Stimulated activated memory B cell treated with anti-CD40 and anti-IgM and Interleukin-4, amounts not matched to agents 10 μg/mL and 1 μg/mL and 100 μg/mL, for 72 hours (primary cell): ENCODE results near the gene ADAMTS18.

ENCODE experiments used
- ATAC-seq: fragments of 150-1000 bp; cut with Tn5 transposase; 2 replicates; pipeline ENCODE4 v1.10.0; 2021
- H3K27ac Mint-ChIP-seq: one replicate; pipeline ENCODE4 v1.8.0; 2022; ENCODE audit warnings: mild to moderate bottlenecking, mixed read lengths
- H3K27me3 Mint-ChIP-seq: one replicate; pipeline ENCODE4 v1.8.0; 2022; ENCODE audit warnings: mixed read lengths
- H3K36me3 Mint-ChIP-seq: one replicate; pipeline ENCODE4 v1.8.0; 2022; ENCODE audit warnings: mixed read lengths
- H3K4me1 Mint-ChIP-seq: one replicate; pipeline ENCODE4 v1.8.0; 2022; ENCODE audit warnings: mixed read lengths
- H3K4me3 Mint-ChIP-seq: one replicate; pipeline ENCODE4 v1.8.0; 2022; ENCODE audit warnings: mild to moderate bottlenecking, moderate library complexity, mixed read lengths
- H3K9me3 Mint-ChIP-seq: one replicate; pipeline ENCODE4 v1.8.0; 2022; ENCODE audit warnings: mixed read lengths

ADAMTS18 gene

DNA sequence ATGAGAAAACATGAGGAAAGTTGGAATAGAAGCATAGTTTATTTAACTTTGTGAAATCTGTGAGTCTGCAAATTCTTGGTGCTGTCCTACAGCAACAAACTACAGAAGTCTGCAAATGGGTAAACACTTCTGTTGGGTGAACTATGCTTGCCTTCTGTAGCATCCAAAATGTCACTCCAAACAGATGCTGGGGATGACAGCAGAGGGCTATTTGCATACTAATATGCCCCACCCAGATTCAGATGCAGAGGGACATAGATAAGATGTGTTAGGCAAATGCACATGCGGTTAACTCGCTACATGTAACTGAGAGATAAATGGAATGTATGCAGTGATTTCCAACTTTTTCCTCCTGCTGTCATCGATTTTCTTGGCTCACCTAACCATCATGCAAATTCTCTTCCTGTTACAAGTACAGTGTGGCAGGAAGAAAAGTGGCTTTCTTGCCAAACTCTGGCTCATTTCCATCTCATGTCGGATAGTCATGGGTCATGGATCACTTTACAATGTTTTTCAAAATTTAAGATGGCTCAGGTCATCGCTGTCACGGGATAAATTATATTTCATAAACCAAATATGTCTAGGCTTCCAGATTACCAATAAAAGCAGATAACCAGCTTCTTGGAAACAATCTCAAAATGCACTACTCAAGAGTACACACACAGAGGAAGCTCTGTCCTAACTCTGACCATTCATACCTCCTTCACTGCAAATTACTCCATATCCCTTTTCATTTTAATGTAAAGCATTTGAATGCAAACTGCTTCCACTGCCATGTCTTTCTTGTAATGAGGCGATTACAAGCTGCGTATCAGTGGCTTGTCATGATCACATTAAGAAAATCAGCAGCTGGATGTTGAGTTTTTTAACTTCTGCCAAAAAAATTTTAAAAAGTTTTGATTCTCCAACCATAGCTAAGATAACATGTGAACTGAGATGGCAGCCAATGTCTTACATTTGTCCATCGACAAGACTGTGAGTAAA is 47.7 kb downstream of the ADAMTS18 start:
- no peaks in the 10 kb centered on the region for H3K36me3 Mint-ChIP-seq
- no peaks in the 10 kb centered on the region for H3K27me3 Mint-ChIP-seq
- no peak overlapping the region for H3K4me3 Mint-ChIP-seq
- no peak for ATAC-seq
- peaks cover 4% of the 10 kb centered on the region for H3K9me3 Mint-ChIP-seq
- H3K27ac Mint-ChIP-seq: no peak overlapping the region
- H3K4me1 Mint-ChIP-seq: no peaks in the 10 kb centered on the region

DNA sequence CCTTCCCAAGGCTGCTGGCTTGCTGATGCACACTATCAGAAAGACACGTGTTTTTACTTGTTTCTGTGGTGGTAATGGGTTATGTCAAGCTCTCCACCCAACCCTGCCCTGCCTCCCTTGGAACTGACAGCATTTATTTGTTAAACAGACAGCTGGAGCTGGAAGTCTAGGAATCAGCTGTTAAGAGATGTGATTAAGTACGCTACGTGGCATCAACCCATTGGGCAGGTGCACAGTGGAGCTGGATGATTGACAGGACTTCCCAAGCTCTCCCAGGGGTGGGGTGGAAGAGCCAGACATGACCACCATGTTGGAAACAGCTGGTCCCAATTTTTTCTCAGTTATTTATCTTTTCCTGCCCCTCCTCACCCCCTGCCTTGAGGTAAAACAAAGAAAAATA is 49.4 kb downstream of the ADAMTS18 start:
- no peak overlapping the region for H3K4me3 Mint-ChIP-seq
- no peaks in the 10 kb centered on the region for H3K27me3 Mint-ChIP-seq
- H3K36me3 Mint-ChIP-seq: no peaks in the 10 kb centered on the region
- H3K9me3 Mint-ChIP-seq: peaks cover 4% of the 10 kb centered on the region
- no peak for ATAC-seq
- no peak overlapping the region for H3K27ac Mint-ChIP-seq
- no peaks in the 10 kb centered on the region for H3K4me1 Mint-ChIP-seq

DNA sequence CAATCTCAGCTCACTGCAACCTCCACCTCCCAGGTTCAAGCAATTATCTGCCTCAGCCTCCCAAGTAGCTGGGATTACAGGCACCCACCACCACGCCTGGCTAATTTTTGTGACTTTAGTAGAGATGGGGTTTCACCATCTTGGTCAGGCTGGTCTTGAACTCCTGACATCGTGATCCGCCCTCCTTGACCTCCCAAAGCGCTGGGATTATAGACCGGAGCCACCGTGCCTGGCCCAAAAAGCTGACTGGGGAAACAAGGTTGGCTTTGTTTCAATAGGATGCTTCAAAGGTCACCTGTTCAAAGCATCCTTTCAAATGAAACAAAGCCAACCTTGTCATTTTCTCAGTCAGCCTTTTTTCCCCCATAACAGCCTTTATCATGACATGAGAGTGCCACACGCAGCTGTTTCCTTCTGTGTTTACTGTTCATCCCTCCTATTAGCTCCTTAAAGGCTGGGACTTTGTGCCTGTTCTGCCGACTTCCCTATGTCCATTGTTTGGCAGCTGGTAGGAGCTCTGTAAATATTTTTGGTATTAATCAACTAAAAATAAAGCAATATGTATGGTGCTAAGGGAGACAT is 51.1 kb downstream of the ADAMTS18 start:
- peaks cover 4% of the 10 kb centered on the region for H3K9me3 Mint-ChIP-seq
- H3K36me3 Mint-ChIP-seq: no peaks in the 10 kb centered on the region
- H3K4me1 Mint-ChIP-seq: no peaks in the 10 kb centered on the region
- no peak overlapping the region for H3K4me3 Mint-ChIP-seq
- no peak for ATAC-seq
- no peak overlapping the region for H3K27ac Mint-ChIP-seq
- no peaks in the 10 kb centered on the region for H3K27me3 Mint-ChIP-seq

DNA sequence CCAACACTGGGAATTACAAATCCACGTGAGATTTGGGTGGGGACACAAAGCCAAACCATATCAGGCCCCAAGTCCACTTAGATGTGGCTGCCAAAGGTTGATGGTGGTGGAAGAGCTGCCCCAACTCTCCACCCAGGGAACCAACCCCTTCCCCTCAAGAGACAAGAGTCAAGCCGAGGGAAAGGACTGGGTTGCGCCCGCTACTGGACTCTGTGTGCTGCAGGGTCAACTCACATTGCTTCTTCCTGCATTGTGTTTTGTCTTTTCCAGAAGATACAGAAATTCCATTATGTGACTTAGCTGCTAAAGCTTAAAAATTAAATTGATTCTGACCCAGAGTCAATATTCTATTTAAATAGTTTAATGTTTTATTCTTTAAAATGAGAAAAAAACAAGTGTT is 58.5 kb downstream of the ADAMTS18 start:
- Mint-ChIP-seq H3K36me3 (no peaks in the 10 kb centered on the region), H3K9me3 (peaks cover 5% of the 10 kb centered on the region), H3K4me3 (no peak overlapping the region), H3K27me3 (peaks cover 6% of the 10 kb centered on the region), H3K27ac (no peak overlapping the region), H3K4me1 (no peaks in the 10 kb centered on the region)
- no peak for ATAC-seq

DNA sequence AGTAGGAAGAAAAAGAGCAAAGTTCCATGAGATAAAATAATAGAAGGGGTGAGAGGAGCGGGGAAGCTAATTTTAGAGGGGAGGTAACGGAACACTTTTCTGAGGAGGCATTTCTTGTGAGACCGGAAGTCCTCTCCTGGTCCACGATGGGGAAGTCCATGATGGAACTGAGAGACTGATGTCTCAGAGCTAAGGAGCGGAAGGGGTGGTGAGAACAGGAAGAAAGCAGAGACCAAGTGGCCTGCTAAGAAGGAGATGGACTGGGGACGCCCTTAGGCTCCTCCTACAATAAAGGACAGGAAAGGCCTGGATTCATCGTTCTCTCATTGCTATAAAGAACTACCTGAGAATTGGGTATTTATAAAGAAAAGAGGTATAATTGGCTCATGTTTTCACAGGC is 59.4 kb downstream of the ADAMTS18 start:
- Mint-ChIP-seq H3K36me3 (no peaks in the 10 kb centered on the region), H3K9me3 (peaks cover 9% of the 10 kb centered on the region), H3K27ac (no peak overlapping the region), H3K4me1 (no peaks in the 10 kb centered on the region), H3K4me3 (no peak overlapping the region), H3K27me3 (peaks cover 14% of the 10 kb centered on the region)
- no peak for ATAC-seq

DNA sequence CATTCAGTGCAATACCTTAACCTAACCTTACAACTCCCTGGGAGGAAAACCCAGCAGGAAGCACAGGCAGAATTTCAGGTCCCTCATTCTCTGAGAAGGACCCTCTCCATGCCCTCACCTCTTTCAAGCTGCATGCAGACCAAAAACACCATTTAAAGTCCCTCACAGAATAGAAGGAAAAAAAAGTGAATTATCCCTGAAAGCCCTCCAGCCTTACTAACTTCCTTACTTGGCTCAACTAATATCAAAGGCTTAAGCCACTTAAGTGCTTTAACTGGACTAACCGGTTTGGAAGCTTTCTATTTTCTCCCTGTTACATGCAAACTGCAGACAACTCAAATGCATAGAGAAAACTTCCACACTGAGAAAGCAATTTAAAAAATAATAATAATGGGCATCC is 60.5 kb downstream of the ADAMTS18 start:
- Mint-ChIP-seq H3K27me3 (peaks cover 14% of the 10 kb centered on the region), H3K4me3 (no peak overlapping the region), H3K27ac (no peak overlapping the region), H3K4me1 (no peaks in the 10 kb centered on the region), H3K9me3 (peaks cover 9% of the 10 kb centered on the region), H3K36me3 (no peaks in the 10 kb centered on the region)
- no peak for ATAC-seq

DNA sequence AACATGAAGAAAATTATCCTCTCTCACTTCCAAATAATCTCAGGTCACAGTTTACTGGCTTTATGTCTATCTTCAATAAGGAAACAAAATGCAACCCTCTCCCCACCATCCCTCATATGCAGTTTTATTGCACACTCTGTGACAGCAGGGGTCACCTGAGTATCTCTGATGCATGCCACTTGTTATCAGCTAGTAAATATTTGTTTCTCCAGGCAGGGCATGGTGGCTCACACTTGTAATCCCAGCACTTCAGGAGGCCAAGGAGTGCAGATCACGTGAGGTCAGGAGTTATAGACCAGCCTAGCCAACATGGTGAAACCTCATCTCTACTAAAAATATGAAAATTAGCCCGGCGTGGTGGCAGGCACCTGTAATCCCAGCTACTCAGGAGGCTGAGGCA is 61.1 kb downstream of the ADAMTS18 start:
- H3K4me3 Mint-ChIP-seq: no peak overlapping the region
- H3K27ac Mint-ChIP-seq: no peak overlapping the region
- H3K4me1 Mint-ChIP-seq: no peaks in the 10 kb centered on the region
- peaks cover 9% of the 10 kb centered on the region for H3K9me3 Mint-ChIP-seq
- no peak for ATAC-seq
- no peaks in the 10 kb centered on the region for H3K36me3 Mint-ChIP-seq
- peaks cover 14% of the 10 kb centered on the region for H3K27me3 Mint-ChIP-seq

DNA sequence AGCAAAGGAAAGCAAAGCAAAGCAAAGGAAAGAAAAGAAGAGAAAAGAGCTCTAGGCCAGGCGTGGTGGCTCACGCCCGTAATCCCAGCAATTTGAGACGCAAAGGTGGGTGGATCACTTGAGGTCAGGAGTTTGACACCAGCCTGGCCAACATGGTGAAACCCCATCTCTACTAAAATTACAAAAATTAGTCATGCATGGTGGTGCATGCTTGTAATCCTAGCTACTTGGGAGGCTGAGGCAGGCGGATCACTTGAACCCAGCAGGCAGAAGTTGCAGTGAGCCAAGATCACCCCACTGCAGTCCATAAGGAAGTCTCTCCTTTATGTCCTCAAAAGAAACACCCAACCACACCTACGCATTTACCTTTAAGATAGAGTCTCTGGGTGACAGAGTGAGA is 70.1 kb downstream of the ADAMTS18 start:
- no peak overlapping the region for H3K27ac Mint-ChIP-seq
- ATAC-seq: no peak
- H3K9me3 Mint-ChIP-seq: no peaks in the 10 kb centered on the region
- H3K4me1 Mint-ChIP-seq: no peaks in the 10 kb centered on the region
- H3K27me3 Mint-ChIP-seq: no peaks in the 10 kb centered on the region
- H3K36me3 Mint-ChIP-seq: no peaks in the 10 kb centered on the region
- no peak overlapping the region for H3K4me3 Mint-ChIP-seq

DNA sequence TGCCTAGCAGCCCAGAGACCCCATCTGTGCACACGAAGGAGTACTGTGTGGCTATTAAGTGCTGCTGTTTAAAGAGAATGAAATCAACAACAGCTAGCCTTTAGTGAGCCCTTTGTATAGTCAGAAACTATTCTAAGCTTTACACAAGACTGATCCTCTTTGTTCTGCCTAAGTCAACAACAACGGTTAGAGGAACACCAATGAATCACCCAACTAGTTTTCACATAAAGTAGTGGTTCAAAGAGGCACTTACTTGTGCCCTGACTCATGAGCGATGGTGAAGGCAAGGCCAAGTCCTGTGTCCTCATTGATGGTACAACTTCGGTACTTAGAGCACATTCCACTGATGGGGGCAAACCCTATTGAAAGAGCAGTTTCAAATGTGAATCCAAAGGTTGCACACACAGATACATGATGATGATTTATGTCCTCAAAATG is 75.8 kb downstream of the ADAMTS18 start:
- Mint-ChIP-seq H3K4me1 (no peaks in the 10 kb centered on the region), H3K4me3 (no peak overlapping the region), H3K9me3 (no peaks in the 10 kb centered on the region), H3K27ac (no peak overlapping the region), H3K36me3 (no peaks in the 10 kb centered on the region), H3K27me3 (no peaks in the 10 kb centered on the region)
- no peak for ATAC-seq

DNA sequence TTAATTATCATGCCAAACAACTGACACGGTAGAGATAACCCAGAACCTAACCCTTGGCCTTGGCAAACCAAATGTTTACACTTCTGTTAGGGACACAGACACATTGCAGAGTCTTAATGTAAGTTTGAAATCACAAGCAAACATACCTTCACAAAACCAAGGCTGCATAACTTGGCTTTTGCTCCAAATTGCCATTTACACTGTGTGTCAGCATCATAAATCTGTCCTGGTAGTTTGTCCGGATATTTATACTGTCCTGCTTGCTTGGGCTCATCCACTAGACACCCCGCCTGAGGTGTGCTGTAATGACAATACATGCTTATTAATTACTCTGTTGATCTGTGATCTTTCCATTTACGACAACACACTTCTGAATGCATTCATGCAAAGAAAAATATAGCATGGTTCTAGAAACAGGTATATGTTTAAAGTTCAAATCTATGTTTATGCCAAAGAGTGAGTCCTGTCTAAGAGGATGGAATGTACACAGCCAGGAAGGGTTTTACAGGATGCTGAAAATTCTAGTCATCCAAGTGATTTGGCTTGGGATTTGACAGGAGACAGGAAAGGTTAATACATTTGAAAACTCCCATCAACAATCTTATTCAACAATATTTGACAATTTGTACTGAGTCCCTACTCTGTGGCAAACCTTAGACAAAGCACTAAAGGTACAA is 81.1 kb downstream of the ADAMTS18 start:
- H3K4me1 Mint-ChIP-seq: no peaks in the 10 kb centered on the region
- H3K27me3 Mint-ChIP-seq: no peaks in the 10 kb centered on the region
- ATAC-seq: no peak
- H3K36me3 Mint-ChIP-seq: no peaks in the 10 kb centered on the region
- H3K27ac Mint-ChIP-seq: no peak overlapping the region
- H3K9me3 Mint-ChIP-seq: no peaks in the 10 kb centered on the region
- no peak overlapping the region for H3K4me3 Mint-ChIP-seq

DNA sequence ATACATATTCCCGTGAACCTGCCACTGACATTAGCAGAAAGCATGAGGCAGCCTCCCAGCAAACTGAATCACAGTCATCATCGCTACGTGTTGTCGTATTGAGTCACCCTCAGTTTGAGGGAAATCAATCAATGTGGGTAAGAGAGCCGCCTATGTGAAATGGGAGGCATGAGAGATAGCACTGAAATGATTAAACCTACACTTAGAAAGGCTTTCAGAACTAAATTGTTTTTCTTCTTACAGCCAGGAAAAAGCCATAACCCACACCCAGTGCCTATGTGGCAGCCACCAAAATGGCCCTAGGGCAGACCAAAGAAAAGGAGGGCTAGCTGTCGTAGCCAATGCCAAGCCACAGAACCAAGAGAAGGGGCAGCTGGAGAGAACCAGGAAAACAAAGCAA is 90.5 kb downstream of the ADAMTS18 start:
- Mint-ChIP-seq H3K36me3 (no peaks in the 10 kb centered on the region), H3K9me3 (no peaks in the 10 kb centered on the region), H3K4me1 (no peaks in the 10 kb centered on the region), H3K4me3 (no peak overlapping the region), H3K27ac (no peak overlapping the region), H3K27me3 (no peaks in the 10 kb centered on the region)
- no peak for ATAC-seq

DNA sequence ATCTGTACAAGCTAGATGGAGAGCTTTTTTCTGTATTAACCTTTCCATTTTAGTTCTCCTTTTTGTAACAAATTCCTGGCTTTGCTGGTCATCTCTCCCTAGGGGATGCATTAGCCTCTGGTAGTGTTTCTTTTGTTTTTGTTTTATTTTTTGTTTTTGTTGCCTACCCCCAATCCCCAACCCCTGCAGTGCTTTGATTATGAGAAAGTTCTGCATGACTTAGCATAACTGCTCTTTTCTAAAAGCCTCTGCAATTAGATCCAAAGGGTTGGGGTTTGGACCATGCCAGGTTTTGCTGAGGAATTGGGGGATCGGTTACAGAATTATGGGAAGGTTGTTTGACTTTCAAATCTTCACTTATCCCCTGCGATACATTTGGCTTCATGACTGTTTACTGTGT is 98.2 kb downstream of the ADAMTS18 start:
- H3K36me3 Mint-ChIP-seq: no peaks in the 10 kb centered on the region
- H3K4me1 Mint-ChIP-seq: no peaks in the 10 kb centered on the region
- H3K9me3 Mint-ChIP-seq: no peaks in the 10 kb centered on the region
- ATAC-seq: no peak
- no peak overlapping the region for H3K4me3 Mint-ChIP-seq
- H3K27ac Mint-ChIP-seq: no peak overlapping the region
- no peaks in the 10 kb centered on the region for H3K27me3 Mint-ChIP-seq

DNA sequence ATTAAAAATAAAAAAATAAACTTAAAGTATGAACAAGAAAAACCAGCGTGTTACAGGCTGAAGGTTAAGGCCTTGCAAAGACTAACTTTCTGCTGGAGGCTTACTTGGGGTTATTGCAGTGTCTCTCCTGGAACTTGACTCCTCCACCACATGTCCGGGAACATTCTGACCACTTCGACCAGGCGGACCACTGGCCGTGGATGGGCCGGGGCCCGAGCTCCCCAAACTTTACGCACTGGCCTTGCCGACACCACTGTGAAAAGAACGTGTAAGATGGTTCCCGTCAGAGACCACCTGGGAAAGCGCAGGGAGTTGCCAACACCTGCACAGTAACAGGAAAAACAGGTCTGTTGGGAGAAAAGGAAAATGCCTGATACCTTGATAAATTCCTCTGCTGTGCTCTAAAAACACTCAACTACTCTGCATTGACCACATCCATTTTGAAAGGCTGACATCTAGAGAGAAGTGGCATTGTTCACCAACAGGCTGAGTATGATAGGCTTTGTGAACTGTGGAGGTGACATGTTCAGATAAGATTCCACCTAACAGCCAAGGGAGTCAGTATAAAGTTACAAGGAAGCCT is 99.1 kb downstream of the ADAMTS18 start:
- Mint-ChIP-seq H3K4me1 (no peaks in the 10 kb centered on the region), H3K4me3 (no peak overlapping the region), H3K36me3 (no peaks in the 10 kb centered on the region), H3K27ac (no peak overlapping the region), H3K9me3 (no peaks in the 10 kb centered on the region), H3K27me3 (no peaks in the 10 kb centered on the region)
- ATAC-seq: no peak

DNA sequence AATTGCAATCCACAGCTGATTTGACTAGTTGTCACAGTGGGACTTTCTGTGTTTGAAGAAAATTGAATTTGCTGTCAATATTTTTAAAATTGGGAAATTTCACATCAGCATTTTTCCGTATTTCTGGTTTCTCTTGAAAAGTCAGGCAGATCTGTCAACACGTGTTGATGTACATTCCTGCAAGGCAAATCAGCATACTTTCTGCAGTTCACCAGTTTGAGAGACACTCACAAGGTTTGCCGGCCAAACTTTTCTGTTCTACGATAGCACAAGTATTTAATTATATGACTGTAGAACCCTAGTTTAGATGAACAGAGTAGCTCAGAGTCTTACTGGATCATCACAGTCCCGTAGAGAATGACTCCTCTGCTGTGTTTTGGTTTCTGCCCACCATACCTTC is 102.0 kb downstream of the ADAMTS18 start:
- H3K36me3 Mint-ChIP-seq: no peaks in the 10 kb centered on the region
- H3K27me3 Mint-ChIP-seq: no peaks in the 10 kb centered on the region
- no peak overlapping the region for H3K4me3 Mint-ChIP-seq
- H3K4me1 Mint-ChIP-seq: no peaks in the 10 kb centered on the region
- no peak for ATAC-seq
- H3K27ac Mint-ChIP-seq: no peak overlapping the region
- no peaks in the 10 kb centered on the region for H3K9me3 Mint-ChIP-seq

DNA sequence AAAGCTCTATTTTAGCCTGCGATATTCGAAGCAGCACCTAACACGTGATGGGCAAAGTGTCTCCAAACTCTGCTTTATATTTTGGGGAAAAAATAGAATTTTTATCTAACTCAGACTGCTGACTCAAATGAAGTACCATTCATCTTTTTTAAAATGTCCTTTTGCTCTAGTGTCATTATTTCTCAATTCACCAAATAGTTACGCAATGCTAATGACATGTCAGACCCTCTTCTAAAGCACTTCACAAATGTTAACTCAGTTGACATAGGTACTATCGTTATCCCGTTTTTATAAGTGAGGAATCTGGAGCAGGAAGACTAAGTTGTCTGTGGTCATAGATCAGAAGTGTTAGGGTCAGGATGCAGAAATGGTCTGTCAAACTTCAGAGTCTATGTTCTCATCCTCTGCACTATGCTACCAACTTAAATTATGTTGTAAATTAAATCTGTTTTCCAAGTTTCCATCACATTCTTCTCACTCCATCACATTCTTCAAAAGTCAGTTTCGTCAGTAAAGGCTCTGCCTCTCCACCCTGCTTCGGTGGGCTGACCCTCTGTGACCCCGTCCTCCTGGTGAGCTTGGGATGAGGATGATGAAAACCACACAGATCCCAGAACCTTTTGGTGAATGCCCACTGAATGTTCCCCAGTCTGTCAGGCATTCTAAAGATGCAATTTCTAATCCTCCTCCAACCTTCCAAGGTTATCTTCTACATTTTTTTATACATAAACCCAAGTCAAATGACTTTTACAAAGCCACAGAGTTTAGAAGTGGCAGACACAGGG is 102.8 kb downstream of the ADAMTS18 start:
- no peak for ATAC-seq
- Mint-ChIP-seq H3K27ac (no peak overlapping the region), H3K27me3 (no peaks in the 10 kb centered on the region), H3K9me3 (no peaks in the 10 kb centered on the region), H3K4me1 (no peaks in the 10 kb centered on the region), H3K36me3 (no peaks in the 10 kb centered on the region), H3K4me3 (no peak overlapping the region)
